ENCODE measurements around the gene MAB21L2. TPM values are rescaled to one million over a fixed set of nuclear protein-coding genes. Genes with fewer than 3 reads are reported as not detected.

MAB21L2 gene
- total and polyA plus RNA-seq, 2 of the 8 experiments (the other 6 are each of a cell fraction or from before 2014, with no cell fraction given), result 0.03 TPM; not detected in 1

GRCh38 chr4:150624055-150624454, 42.1 kb downstream of the MAB21L2 start:
- Histone ChIP-seq H4K91ac (replicated peaks; ENCODE audit: insufficient read length, low read length) (no peak overlapping the region), H3K4me2 (ENCODE audit: insufficient read depth in 1 of 2, low read depth in 2 of 2, low read length in 2 of 2) (no peak overlapping the region), H3K56ac (replicated peaks; ENCODE audit: insufficient read length, low read depth, low read length) (no peak overlapping the region), H3K79me1 (ENCODE audit: low read depth, low read length) (no peaks in the 10 kb centered on the region), H4K5ac (ENCODE audit: insufficient read length, low read depth, low read length) (no peak overlapping the region), H3K4me3 (ENCODE audit: extremely low read depth in 1 of 4, insufficient read depth in 2 of 4, low read depth in 3 of 4, low read length in 4 of 4) (no peak overlapping the region), H3K9me3 (ENCODE audit: insufficient read depth in 2 of 2, low read depth in 1 of 2, low read length in 1 of 2) (no peaks in the 10 kb centered on the region), H3K4me1 (replicated peaks in 1 of 4; ENCODE audit: control insufficient read depth in 3 of 4, insufficient read depth in 4 of 4, low read length in 3 of 4) (peaks cover 0 to 3% (median under 1%) of the 10 kb centered on the region in 4 experiments; a peak in 2 of 7 replicates), H3K23ac (ENCODE audit: insufficient read length) (no peak overlapping the region), H3K18ac (ENCODE audit: extremely low read depth, low read length) (no peak overlapping the region), H2BK12ac (ENCODE audit: low read depth, low read length) (no peak overlapping the region), H3K4ac (replicated peaks; ENCODE audit: insufficient read length, low read depth, low read length) (no peak overlapping the region), H3K23me2 (ENCODE audit: low read depth, low read length) (no peaks in the 10 kb centered on the region), H2BK120ac (replicated peaks; ENCODE audit: low read depth, low read length) (no peak overlapping the region), H4K8ac (ENCODE audit: extremely low read depth, insufficient read depth, low read length) (no peak overlapping the region), H2AK5ac (ENCODE audit: low read depth, low read length) (no peak overlapping the region), H2AFZ (ENCODE audit: low read length) (no peak overlapping the region), H3K27me3 (replicated peaks in 1 of 4; ENCODE audit: control insufficient read depth in 3 of 4, extremely low read depth in 1 of 4, insufficient read depth in 3 of 4, low read length in 3 of 4) (no peaks in the 10 kb centered on the region), H2BK20ac (ENCODE audit: low read length) (no peak overlapping the region), H3K36me3 (ENCODE audit: control insufficient read depth in 2 of 4, insufficient read depth in 4 of 4, low read length in 3 of 4) (no peaks in the 10 kb centered on the region), H3K14ac (ENCODE audit: insufficient read length) (no peak overlapping the region), H3K79me2 (ENCODE audit: control insufficient read depth in 1 of 2, insufficient read depth in 2 of 2, low read length in 2 of 2) (no peaks in the 10 kb centered on the region), H2BK15ac (ENCODE audit: low read length) (no peak overlapping the region), H2BK5ac (ENCODE audit: low read depth, low read length) (no peak overlapping the region), H4K20me1 (replicated peaks in 1 of 2; ENCODE audit: control insufficient read depth in 1 of 2, insufficient read depth in 2 of 2, low read length in 2 of 2) (no peaks in the 10 kb centered on the region), H3K27ac (ENCODE audit: low read depth, low read length) (no peak overlapping the region), H3K9ac (replicated peaks in 1 of 4; ENCODE audit: extremely low read depth in 1 of 4, low read depth in 3 of 4, low read length in 3 of 4) (no peak overlapping the region)
- DNase-seq (ENCODE audit: low read depth in 1 of 2, low spot score in 2 of 2) (no peak), FAIRE-seq (no peak)
- CTCF ChIA-PET (ENCODE audit: partially characterized antibody), result no interaction called here
- POLR2A ChIA-PET (ENCODE audit: partially characterized antibody), result no interaction called here
- 77% methylated on average over 1 of the region's 1 CpG; no CpG with 5 or more reads in 1 of the 2 experiments for WGBS, 2 experiments (ENCODE audit: extremely low coverage in 1 of 2, insufficient coverage in 1 of 2, insufficient read length in 1 of 2, insufficient replicate concordance in 2 of 2, low coverage in 1 of 2, low lambda C conversion rate in 2 of 2, missing lambda C conversion rate in 1 of 2)
- no peak for TF ChIP-seq CEBPB (IDR thresholded peaks at IDR 0.05; ENCODE audit: low read depth, low read length)
- TF ChIP-seq HDAC2 (IDR thresholded peaks at IDR 0.05; ENCODE audit: borderline replicate concordance in 1 of 2, low read depth in 2 of 2, low read length in 2 of 2), result no peak
- TF ChIP-seq ASH2L (IDR thresholded peaks at IDR 0.05; ENCODE audit: low read length), result no peak
- no peak for TF ChIP-seq SIX5 (IDR thresholded peaks at IDR 0.05; ENCODE audit: low read depth, low read length)
- TF ChIP-seq TEAD4 (IDR thresholded peaks at IDR 0.05; ENCODE audit: low read depth, low read length), result no peak
- no peak for TF ChIP-seq PHF8 (conservative IDR thresholded peaks at IDR 0.05; ENCODE audit: low read depth, low read length)
- TF ChIP-seq EZH2 (IDR thresholded peaks at IDR 0.05; ENCODE audit: low read depth, low read length, severe bottlenecking), result no peak
- no peak for TF ChIP-seq TAF7 (optimal IDR thresholded peaks at IDR 0.05; ENCODE audit: borderline replicate concordance, low read depth, low read length)
- no peak for TF ChIP-seq NANOG (IDR thresholded peaks at IDR 0.05; ENCODE audit: insufficient read depth, low read depth, low read length, poor library complexity, severe bottlenecking)
- TF ChIP-seq NRF1 (IDR thresholded peaks at IDR 0.05; ENCODE audit: low read depth, low read length), result no peak
- no peak for TF ChIP-seq SP2 (IDR thresholded peaks at IDR 0.05; ENCODE audit: low read length)
- TF ChIP-seq RNF2 (IDR thresholded peaks at IDR 0.05; ENCODE audit: borderline replicate concordance, low read depth, low read length, missing control alignments, poor library complexity, severe bottlenecking), result no peak
- no peak for TF ChIP-seq SRF (IDR thresholded peaks at IDR 0.05; ENCODE audit: low read depth, low read length)
- TF ChIP-seq EP300 (IDR thresholded peaks at IDR 0.05; ENCODE audit: borderline replicate concordance in 1 of 2, low read depth in 2 of 2, low read length in 2 of 2), result no peak
